AG09309 (cell line): ENCODE data around the gene ALOX5AP.

Source experiments
- DNase-seq: peaks from one replicate; pipeline ENCODE4 v3.0.0-alpha.2; 2010; ENCODE audit warnings: low read depth
- H3K4me3 ChIP-seq: 2 replicates; pipeline ENCODE4 v1.5.1; 2011; ENCODE audit warnings: mild to moderate bottlenecking, low read depth, low read length, moderate library complexity; ENCODE audit not compliant: control insufficient read depth
- TF ChIP-seq, protein P1 (sequence below): IDR thresholded peaks from 2 replicates; pipeline ENCODE4 v1.5.1; 2011; ENCODE audit warnings: mild to moderate bottlenecking, low read depth, low read length, inconsistent platforms; ENCODE audit not compliant: insufficient read depth, control insufficient read depth; ENCODE audit errors: missing control alignments

ALOX5AP gene

DNA sequence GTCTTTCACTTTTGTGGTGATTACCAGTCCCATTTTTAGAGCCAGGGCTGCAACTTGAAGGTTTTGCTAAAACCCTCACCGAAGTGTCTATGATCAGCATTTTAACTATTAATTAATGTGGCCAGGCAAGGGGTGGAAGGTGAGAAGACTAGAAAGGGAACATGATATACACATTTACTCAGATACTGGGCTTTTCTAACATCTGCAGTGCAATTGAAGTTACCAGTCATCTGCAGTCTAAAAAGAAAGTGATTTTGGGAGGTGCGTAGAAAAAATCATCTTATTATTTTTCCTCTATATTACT is 481 bp downstream of the ALOX5AP start:
- DNase-seq = no peak
- TF ChIP-seq, protein P1, sequence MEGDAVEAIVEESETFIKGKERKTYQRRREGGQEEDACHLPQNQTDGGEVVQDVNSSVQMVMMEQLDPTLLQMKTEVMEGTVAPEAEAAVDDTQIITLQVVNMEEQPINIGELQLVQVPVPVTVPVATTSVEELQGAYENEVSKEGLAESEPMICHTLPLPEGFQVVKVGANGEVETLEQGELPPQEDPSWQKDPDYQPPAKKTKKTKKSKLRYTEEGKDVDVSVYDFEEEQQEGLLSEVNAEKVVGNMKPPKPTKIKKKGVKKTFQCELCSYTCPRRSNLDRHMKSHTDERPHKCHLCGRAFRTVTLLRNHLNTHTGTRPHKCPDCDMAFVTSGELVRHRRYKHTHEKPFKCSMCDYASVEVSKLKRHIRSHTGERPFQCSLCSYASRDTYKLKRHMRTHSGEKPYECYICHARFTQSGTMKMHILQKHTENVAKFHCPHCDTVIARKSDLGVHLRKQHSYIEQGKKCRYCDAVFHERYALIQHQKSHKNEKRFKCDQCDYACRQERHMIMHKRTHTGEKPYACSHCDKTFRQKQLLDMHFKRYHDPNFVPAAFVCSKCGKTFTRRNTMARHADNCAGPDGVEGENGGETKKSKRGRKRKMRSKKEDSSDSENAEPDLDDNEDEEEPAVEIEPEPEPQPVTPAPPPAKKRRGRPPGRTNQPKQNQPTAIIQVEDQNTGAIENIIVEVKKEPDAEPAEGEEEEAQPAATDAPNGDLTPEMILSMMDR = no peak
- no peak overlapping the region for H3K4me3 ChIP-seq

DNA sequence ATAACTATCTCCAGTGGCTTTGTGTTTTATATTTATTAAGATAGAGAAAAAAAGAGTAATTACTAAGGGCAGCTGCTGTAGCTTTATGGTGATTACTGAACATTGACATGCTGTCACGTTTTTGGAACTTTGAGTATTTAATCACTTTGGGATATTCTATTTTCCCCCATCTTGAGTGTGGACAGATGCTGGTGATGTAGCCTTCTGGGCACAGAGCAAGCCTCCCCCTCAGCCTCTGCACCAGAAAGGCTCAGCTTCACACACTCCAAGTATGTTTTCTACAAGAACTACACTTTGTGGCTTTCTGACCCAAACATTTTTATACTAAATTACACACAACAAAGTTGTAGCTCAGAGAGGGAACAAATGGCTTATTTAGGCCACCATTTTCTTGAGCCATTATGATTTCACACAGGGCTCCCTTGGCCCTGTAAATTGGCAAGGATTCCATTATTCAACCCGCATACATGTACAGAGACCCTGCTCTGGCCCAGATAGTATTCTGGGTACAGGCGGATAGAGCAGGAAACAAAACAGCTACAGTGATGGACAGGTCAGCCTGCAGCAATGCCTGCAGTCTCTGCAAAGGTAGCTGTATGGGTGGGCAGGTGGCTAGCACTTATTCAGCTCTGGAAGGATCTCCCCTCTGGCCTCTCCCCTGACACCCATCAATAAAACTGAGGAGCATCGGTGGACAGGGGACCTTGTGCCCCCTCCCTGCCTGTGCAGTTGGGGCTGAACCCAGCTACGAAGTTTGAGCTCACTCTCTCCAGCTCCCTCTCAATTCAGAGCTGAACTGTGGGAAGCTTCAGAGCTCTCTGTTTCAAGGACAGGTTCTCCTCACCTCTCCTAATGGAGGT is 1.3 kb downstream of the ALOX5AP start:
- TF ChIP-seq, protein P1 = no peak
- no peak overlapping the region for H3K4me3 ChIP-seq
- DNase-seq = no peak

DNA sequence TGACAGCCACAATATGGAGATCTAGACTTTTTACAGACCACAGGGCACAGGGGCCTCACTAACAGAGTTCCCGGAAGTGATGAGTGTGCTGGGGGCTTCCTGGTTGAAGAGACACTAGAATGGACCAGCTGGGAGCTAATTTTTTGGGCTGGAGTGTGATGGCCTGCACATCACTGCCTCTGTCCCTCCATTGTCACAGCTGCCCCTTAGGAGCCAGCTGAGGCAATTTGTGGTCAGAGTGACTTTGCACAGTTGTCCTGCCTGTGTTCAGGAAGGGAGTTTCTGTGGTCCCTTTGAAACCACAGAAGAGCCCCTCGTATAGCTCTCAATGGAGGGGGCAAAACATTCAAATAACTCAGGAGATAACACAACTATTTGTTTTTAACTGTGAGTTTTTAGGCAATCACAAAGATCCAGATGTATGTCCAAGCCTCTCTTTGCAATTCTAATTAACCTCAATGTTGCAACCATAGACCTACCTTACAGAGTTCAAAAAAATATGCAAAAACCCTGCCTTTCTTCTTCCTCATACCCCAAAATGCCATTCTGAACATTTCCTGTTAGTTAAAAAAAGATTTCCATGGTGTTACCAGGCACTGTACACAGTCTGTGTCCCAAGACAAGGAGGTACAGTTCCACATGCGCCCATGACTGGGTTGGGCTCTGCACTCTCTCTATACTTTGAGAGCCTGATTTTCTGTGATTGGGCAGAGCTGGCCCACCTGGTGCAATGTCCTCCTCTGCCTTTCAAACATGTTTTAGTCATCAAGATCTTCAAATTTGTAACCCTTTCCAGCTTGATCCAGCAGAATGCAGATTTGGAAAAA is 2.4 kb downstream of the ALOX5AP start:
- TF ChIP-seq, protein P1 = no peak
- DNase-seq = no peak
- no peak overlapping the region for H3K4me3 ChIP-seq

DNA sequence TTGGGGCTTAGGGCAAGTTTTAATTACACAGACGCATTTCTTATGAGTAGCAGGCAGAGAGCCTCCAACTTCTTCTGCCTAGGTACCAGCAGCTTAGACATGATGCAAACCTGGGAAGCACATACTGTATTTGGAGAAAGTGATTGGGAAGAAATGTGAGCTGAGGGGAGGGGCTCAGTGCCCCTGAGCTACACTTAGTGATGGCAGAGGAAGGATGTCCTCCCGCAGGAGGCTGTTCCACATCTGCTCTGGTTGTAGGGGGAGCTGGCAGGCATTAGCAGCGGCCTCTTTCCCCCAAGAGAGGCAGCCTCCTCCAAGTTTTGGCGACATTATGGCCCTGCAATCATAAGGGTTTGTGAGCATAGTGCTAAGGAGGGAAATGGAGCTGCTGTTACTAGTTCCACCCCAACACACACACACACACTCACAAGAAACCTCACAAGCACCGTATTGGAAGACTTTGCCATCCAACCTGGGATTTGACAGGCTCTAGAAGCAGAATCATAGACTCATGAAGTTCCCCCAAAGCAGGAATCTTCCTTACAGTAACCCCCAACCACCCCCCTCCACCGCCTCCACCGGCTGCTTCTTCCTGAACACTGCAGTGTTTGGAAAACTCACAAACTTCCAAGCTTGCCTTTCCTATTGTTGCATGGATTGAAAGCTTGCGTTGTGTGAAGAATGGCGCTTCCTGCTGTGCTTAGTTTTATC is 3.3 kb downstream of the ALOX5AP start:
- H3K4me3 ChIP-seq = no peak overlapping the region
- TF ChIP-seq, protein P1 = no peak
- no peak for DNase-seq

DNA sequence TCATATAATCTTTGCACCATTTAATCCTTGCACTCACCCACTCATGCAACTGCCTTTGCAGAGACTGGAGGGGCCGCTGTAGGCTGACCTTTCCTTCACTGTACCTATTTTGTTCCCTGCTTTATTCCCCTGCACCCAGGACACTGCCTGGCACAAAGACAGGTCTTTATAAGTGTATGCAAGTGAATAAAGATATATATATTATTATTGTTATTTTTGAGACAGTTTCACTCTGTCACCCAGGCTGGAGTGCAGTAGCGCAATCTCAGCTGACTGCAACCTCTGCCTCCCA is 3.8 kb downstream of the ALOX5AP start:
- no peak overlapping the region for H3K4me3 ChIP-seq

More for the DNA sequence above, 3.8 kb downstream of the ALOX5AP start:
- TF ChIP-seq, protein P1 = no peak
- DNase-seq = no peak
